ENCODE data around the gene ABCA4.

ABCA4 gene

GRCh38 chr1:94027721-94028515 is 93.0 kb downstream of the ABCA4 start:
- no peak for DNase-seq (ENCODE audit: low read depth)

- no peak for DNase-seq (ENCODE audit: low read depth)
Measured at GRCh38 chr1:94026619-94027380, 94.1 kb downstream of the ABCA4 start.

DNA sequence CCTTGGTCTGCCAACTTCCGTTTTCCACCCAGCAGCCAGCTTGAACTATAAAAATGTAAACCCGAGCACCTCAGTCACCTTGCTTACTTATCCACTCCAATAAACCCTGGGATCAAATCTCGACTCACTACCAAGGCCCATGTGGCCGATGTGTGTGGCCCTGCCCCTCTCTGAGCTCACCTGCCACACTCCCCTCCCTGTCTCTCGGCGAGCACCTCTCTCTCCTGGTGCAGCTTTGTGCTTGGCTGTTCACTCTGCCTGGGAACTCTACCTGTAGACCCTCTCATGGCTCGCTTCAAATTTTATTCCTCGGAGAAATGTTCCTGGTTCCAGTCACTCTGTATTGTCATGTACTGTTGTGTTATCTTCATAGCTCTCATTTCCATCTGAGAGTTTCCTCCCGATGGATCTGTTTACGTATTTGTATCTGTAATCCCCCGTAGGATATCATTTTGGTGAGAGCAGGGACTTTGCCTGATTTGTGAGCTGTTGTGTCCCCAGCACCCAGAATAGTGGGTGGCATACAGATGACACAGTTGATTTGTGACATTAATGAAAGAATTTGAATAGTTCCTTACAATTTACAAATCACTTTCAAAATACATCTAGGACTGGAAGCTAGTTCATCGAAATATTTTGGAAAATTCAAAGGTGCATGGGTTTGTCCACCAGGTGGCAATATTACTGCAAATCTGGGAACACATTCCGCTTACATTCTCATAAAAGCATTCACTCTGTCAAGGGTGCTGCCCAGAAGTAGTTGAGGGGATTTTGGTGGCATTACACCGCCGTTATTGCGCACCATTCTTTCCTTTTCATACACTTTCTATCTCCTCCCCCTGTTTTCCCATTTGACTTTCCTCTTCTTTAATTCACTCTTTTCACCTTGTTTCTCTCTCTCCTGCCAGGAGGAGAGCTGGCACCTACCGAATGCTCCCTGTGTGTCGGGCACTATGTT is 95.3 kb downstream of the ABCA4 start:
- no peak for DNase-seq (ENCODE audit: low read depth)

- DNase-seq (ENCODE audit: low read depth) = no peak
Measured at GRCh38 chr1:94024104-94024792, 96.7 kb downstream of the ABCA4 start.

DNA sequence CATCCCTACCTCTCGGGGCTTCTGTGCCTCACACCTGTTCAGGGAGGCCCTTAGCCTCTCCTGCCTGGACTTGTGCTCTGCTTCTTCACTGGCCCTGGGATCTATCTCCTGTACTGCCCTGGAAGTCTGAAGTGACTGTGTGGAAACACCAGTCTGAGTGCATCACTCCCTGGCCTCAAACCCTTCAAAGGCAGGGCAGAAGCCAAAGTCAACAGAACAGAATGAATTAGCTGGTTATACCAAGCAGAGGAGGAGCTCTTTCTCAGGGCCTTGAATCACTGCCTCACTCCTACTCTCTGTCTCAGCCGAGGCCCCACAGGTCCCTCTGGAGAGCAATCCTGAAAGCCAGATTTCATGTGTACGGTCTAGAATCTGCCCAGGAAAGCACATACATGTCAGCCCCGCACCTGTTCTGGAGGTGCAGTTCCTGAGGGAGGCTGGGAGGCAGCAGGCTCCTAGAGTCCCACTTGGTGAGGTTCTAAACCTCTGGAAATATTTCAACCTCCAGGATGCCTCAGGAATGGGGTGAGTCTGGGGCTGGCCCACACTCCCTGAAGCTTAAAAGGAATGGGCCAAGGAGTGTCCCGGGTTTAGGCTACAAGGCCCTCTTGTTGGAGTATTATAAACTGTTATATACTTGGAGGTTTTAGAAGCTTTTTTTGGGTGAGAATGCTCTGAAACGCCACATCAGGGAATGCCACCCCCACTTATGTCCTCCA is 98.3 kb downstream of the ABCA4 start:
- no peak for DNase-seq (ENCODE audit: low read depth)

DNA sequence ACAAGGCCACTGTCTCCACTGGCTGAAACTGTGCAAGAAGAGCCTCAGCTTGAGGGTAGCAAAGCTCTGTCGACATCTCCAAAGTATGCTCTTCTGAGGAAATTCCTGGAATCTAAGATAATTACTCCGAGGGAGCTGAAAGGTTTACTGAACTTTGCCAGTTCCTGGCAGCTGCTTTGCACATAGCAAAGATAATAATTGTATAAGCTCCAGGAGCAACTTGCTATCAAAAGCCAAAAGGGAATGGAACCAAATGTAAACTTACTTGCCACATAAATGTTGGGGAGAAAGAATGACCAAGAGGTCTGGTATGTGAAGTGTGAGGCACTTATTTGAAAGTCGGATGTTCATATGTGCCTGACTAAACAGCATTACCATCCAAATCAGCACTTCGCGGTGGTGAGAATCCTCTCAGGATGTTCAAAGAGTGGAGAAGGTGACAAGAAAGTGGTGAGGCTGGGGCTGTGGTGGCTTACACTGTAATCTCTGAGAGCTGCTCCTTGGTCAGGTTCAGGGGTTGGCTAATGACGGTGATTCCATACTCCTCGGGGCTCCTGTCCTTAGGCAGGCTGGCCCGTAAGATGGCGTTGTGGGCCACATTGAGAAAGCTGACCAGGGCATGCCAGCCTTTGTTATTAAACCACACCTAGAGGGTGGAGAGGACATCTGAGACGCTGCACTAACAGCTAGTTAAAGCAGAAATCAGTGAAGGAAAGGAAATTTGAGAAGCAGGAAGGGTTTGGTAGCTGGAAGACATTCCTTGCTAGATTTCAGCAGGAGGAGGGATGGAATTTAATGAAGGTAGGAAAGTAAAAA is 100.0 kb downstream of the ABCA4 start:
- DNase-seq (ENCODE audit: low read depth) = no peak

GRCh38 chr1:94019327-94019726 is 101.6 kb downstream of the ABCA4 start:
- no peak for DNase-seq (ENCODE audit: low read depth)

DNA sequence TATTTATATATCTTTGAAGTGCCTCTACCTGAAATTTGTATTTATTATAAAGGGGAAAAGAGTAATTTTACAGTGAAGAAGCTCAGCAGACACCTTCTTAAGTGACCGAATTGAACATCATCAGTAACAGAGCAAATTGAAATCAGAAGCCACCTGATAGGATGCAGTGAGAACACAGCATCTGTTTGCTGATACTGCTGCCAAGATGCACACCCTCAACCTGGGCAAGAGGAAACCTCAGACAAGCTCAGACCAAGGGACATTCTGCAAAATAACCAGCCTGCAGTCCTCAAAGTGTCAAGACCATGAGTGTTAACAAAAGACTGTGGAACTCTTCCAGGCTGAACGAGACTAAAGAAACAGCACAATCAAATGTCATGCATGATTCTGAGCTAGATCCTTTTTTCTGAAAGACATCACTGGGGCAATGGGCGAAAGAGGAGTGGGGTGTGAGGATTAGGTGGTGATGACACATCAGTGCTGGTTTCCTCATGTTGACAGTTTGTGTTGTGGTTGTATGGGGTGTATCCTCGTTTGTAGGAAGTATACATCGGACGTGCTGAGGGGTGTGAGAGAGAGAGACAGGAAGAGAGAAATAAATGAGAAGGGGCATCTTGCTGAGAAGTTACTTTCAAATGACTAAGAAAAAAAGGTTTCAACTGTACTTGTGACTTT is 103.7 kb downstream of the ABCA4 start:
- no peak for DNase-seq (ENCODE audit: low read depth)

DNA sequence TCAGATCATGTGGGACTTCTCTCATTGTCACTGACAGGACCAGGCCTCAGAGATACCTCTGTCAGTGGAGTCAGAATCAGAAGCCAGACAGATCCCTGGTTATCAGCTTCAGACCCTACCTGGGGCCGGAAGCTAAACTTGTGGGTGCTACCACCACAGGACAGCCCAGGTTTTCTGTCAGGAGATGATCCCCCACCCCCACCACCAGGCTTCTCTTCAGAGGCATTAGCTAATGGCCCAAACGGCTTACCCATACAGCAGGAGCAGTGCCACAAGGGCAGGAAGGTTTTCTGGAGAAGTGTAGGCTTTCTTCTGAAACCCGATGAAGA is 105.5 kb downstream of the ABCA4 start:
- DNase-seq (ENCODE audit: low read depth) = no peak

DNA sequence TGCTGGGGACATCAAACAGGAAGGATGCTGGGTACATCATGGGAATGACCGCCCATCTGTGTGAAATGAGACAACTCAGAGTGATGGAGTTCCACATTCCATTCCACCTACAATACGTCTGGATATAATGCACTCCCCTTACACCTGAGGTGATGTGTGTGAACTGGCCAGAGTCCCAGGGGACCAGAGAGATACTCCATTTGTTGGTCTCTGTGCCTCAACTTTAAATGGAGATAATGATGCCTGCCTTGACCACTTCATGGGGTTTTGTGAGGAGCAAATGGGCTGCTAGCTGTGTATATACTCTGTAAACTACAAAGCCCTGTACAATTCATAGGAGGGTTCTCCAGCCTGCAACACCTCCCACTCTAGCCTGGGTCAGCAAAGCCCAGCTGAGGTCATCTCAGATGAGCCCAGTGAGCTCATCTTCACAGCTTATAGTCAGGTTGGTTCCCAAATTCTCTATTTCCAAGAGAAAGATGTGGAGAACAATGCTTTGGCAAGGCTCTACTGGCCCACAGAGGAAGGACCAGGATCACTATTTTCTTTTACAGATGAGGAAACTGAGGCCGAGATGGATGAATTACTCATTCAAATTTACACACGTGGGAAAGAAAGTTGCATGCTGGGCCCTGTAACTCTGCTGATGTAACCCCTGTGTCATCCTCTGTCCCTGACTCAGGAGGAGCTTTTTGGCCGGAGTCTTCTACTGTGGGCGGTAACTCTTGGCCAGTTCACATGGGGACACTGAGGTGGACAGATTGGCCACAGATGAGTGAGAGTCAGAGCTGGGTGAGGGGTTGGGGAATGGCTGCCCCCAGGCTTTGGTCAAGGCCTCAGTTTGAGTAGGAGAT is 106.1 kb downstream of the ABCA4 start:
- no peak for DNase-seq (ENCODE audit: low read depth)

- no peak for DNase-seq (ENCODE audit: low read depth)
Measured at GRCh38 chr1:94014087-94014486, 106.9 kb downstream of the ABCA4 start.

DNA sequence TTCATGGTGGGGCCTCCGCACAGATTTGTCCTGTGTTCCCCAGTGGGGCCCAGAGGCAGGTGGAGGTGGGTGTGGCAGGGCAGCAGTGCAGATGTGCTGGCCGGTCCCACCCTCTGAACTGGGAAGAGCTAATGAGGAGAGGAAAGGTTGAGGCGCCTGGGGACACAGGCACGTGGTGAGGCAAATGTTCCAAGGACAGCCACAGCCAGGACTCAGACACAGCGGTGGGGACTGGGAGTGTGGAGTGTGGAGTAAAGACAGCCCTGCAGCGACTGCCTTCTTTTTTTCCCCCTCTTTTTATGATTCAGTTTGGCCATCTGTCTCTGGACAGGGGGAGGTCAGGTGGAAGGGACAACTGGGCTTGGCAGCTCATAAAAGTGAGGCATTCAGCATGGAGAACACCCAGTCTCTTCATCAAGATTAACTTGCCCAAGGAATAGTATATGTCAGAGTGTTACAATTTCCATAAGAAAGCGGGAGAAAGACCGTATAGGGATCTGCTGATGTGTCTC is 107.5 kb downstream of the ABCA4 start:
- no peak for DNase-seq (ENCODE audit: low read depth)

- no peak for DNase-seq (ENCODE audit: low read depth)
Measured at GRCh38 chr1:94012708-94013366, 108.1 kb downstream of the ABCA4 start.

- DNase-seq (ENCODE audit: low read depth) = no peak
Measured at GRCh38 chr1:94011709-94012595, 109.0 kb downstream of the ABCA4 start.

DNA sequence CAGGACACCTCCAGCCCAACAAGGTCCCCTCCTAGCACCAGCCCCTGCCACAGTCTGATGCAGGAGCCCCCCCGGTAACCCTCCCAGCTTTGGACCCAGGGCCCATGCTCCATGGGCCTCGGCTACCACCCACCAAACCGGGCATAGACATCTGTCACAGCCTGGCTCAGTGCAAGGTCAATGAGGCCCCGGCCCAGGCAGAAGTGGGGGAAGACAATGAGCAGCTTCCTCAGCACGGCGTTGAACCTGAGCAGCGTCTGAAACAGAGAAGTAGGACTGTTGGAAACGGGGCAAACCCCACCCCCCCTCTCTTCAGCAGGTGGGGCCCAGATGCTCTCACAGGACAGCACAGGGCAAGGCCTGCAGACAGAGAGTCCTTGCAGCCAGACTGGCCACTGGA is 109.8 kb downstream of the ABCA4 start:
- DNase-seq (ENCODE audit: low read depth) = no peak

DNA sequence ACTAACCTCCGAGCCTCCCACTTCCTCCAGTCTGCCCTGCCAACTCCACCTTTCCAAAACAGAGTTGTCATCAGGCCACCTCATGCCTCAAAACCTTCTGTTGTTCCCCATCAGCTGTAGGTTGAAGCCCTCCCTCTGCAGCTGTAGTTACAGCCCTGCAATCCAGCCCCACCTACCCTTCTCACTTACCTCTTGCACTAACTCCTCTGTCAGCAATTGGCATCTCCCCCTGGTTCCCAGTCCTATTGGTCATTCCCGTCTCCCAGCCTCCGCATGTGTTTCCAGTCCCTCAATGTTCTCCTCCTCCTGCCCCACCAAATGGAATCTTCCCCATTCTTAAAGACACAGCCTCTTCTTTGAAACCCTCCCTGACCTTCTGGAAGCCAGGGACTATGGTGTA is 111.6 kb downstream of the ABCA4 start:
- DNase-seq (ENCODE audit: low read depth) = no peak

GRCh38 chr1:94006604-94007003 is 114.3 kb downstream of the ABCA4 start:
- no peak for DNase-seq (ENCODE audit: low read depth)

Data from T follicular helper cell (primary cell).